Motor neuron (in vitro differentiated cells): ENCODE measurements around the gene ID3. TPM values are rescaled to one million over a fixed set of nuclear protein-coding genes. Genes with fewer than 3 reads are reported as not detected.

Experiments used
- ATAC-seq, 8 experiments: fragments of 200-7000 bp; cut with Tn5 transposase; replicated peaks in 6 of 8; 2 replicates each; pipeline ENCODE4 v1.8.0; 2021; ENCODE audit warnings: mild to moderate bottlenecking in 8 of 8, moderate library complexity in 8 of 8
- H3K27ac ChIP-seq, 2 donors: fragments of 250-450 bp; sonication (Bioruptor Pico); 2 replicates each; pipeline ENCODE4 v1.9.0; 2021; ENCODE audit warnings: antibody characterized with exemption in 2 of 2, mild to moderate bottlenecking in 2 of 2, moderate library complexity in 1 of 2
- H3K4me1 ChIP-seq, 2 donors: fragments of 250-450 bp; sonication (Bioruptor Pico); replicated peaks in 1 of 2; 2 replicates each; pipeline ENCODE4 v1.6.1; 2021; ENCODE audit warnings: antibody characterized with exemption in 2 of 2, mild to moderate bottlenecking in 2 of 2, moderate library complexity in 1 of 2
- H3K4me3 ChIP-seq, 5 donors: fragments of 250-450 bp; sonication (Bioruptor Pico); 2 replicates each; pipeline ENCODE4 v1.9.0; 2021; ENCODE audit warnings: antibody characterized with exemption in 5 of 5, mild to moderate bottlenecking in 5 of 5, moderate library complexity in 4 of 5
- WGBS, 10 experiments: fragments of 450-650 bp; shearing (Covaris generic); methylation state at CpG; one replicate each; pipeline ENCODE4 v1.0.0; 2022; 5-methylcytosine and 5-hydroxymethylcytosine counted together
- in situ Hi-C, 9 experiments: fragments of 400-800 bp; cut with MboI; loops; one replicate each; pipeline ENCODE4 v1.15.0; 2021; ENCODE audit warnings: low sequenced_read_pairs in 9 of 9, low pct_unique_long_range_greater_than_20kb in 2 of 9; ENCODE audit not compliant: unreplicated experiment in 9 of 9
- total RNA-seq, 8 experiments: library from RNA; unstranded; fragments of 300-600 nt; gene quantifications; 2 replicates each; pipeline versions ENCODE4 v1.2.3 to v1.2.4, GENCODE V29; 2022

The ID3 gene
- total RNA-seq, 8 experiments from 2014 or later, result 13.9 to 277 (median 70.3) TPM

DNA sequence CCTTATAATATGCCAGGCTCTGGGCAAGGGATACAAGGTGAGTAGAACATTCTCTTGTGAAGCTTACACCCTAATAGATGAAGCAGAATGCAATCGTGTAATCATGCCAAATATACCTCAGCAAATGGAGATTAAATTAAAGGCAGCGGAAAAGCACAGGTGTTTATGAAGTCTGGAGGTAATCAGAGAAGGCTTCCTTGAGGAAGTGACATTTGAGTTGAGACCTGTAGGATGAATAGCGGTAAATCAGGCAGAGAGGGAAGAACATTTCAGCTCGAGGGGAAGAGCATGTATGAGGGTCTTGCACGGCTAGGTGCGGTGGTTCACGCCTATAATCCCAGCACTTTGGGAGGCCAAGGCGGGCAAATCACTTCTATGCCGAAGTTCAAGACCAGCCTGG, 41.7 kb downstream of the ID3 start:
- no peak for ATAC-seq
- no peak overlapping the region for H3K27ac ChIP-seq
- no peaks in the 10 kb centered on the region for H3K4me1 ChIP-seq
- 73 to 92% (median 89%) methylated on average over 2 to 9 of the region's 9 CpGs; no CpG with 5 or more reads in 1 of the 10 experiments for WGBS, 10 experiments
- no peak overlapping the region for H3K4me3 ChIP-seq
- in situ Hi-C loops, result no loop called here

DNA sequence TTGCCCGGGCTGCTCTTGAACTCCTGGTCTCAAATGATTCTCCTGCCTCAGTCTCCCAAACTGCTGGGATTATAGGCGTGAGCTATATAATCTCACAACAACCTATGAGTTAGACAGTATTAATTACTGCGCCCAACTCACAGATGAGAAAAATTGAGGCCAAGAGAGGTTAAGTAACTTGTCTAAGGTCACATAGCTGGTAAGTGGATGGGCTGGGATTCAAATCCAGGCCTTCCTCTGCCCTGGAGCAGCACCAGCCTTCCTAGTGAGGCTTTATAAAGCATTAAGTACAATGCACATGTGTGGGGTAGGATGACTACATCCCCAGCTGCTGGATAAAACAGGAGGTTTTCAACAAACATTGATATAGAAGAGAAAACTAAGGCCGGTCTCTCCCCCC, 43.4 kb downstream of the ID3 start:
- WGBS, 10 experiments, result 60 to 100% (median 98%) methylated on average over 1 to 4 of the region's 4 CpGs; no CpG with 5 or more reads in 1 of the 10 experiments
- in situ Hi-C loops, result no loop called here
- no peak overlapping the region for H3K27ac ChIP-seq
- ATAC-seq, result no peak
- H3K4me3 ChIP-seq, result no peak overlapping the region
- H3K4me1 ChIP-seq, result no peaks in the 10 kb centered on the region

DNA sequence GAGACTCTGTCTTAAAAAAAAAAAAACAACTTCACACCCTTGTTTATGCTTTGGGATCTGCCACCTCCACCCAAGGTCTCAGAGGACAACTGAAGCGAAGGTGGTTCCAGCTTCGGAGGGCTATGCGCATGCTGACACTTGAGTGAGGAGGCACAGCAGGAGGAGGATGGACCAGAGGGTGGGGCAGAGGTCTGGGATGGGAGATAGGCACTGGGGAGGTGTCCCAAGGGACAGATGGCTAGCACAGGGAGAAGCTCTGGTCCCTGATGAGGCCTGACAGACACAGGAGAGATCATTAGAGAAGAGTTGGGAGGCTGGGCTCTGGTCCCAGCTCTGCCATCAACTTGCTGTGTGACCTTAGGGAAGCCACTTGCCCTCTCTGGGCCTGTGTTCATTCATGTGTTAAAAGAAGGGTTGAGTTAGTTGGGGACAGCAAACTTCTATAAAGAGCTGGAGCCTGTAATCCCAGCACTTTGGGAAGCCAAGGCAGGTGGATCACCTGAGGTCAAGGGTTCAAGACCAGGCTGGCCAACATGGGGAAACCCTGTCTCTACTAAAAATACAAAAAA, 45.1 kb downstream of the ID3 start:
- peak in 1 of 8 experiments; percentile 42 for ATAC-seq
- 70 to 100% (median 83%) methylated on average over 1 to 3 of the region's 3 CpGs; no CpG with 5 or more reads in 7 of the 10 experiments for WGBS, 10 experiments
- H3K4me1 ChIP-seq, result no peaks in the 10 kb centered on the region
- no peak overlapping the region for H3K4me3 ChIP-seq
- in situ Hi-C loops, result no loop called here
- H3K27ac ChIP-seq, result no peak overlapping the region

GRCh38 chr1:23509896-23510295, 49.4 kb downstream of the ID3 start:
- Histone ChIP-seq H3K4me3 (no peak overlapping the region), H3K27ac (no peak overlapping the region), H3K4me1 (peaks cover 0 to 1% of the 10 kb centered on the region in 2 donors)
- in situ Hi-C loops, result no loop called here
- 0 to 93% (median 90%) methylated on average over 1 to 10 of the region's 15 CpGs; no CpG with 5 or more reads in 6 of the 10 experiments for WGBS, 10 experiments
- ATAC-seq, result peak in 2 of 8 experiments; percentile 10 to 11

Other genes starting within 250 kb of the ID3 start
- gene HNRNPR, start 215.2 kb downstream of the ID3 start, total RNA-seq, result 100 to 1,000 TPM in 7 of 8 experiments, 10 to 100 TPM in 1; 68.9 to 317 (median 180) TPM
- 10 to 100 TPM in 7 of 8 experiments, 1 to 10 TPM in 1; 7.2 to 76.9 (median 27.5) TPM for gene ZNF436, start 189.7 kb downstream of the ID3 start, total RNA-seq
- 10 to 100 TPM in 2 of 8 experiments, 1 to 10 TPM in 6; 1.6 to 17.6 (median 2.9) TPM for gene TCEA3, start 134.8 kb downstream of the ID3 start, total RNA-seq
- 10 to 100 TPM; 29.0 to 96.6 (median 39.1) TPM for gene ASAP3, start 75.3 kb downstream of the ID3 start, total RNA-seq
- 10 to 100 TPM in 1 of 8 experiments, 1 to 10 TPM in 3, under 1 TPM in 4; 0.21 to 18.5 (median 0.92) TPM for gene E2F2, start 28.3 kb downstream of the ID3 start, total RNA-seq
- 1,000 to 10,000 TPM; 1,687 to 4,332 (median 2,623) TPM for gene RPL11, start 132.3 kb upstream of the ID3 start, total RNA-seq
- 10 to 100 TPM; 28.5 to 54.9 (median 37.2) TPM for gene ELOA, start 184.0 kb upstream of the ID3 start, total RNA-seq
- gene PITHD1, start 218.9 kb upstream of the ID3 start, total RNA-seq, result 100 to 1,000 TPM in 2 of 8 experiments, 10 to 100 TPM in 6; 40.1 to 106 (median 82.9) TPM
- gene LYPLA2, start 231.6 kb upstream of the ID3 start, total RNA-seq, result 100 to 1,000 TPM in 1 of 8 experiments, 10 to 100 TPM in 7; 42.4 to 120 (median 61.1) TPM
- 10 to 100 TPM; 18.2 to 57.1 (median 44.3) TPM for gene GALE, start 241.3 kb upstream of the ID3 start, total RNA-seq